Skeletal muscle satellite cell (primary cell): ENCODE measurements around the gene STK26.

Experiments used
- H3K27me3 ChIP-seq: 2 replicates; pipeline ENCODE4 v1.7.0; 2013; ENCODE audit warnings: low read length; ENCODE audit not compliant: control insufficient read depth, insufficient read depth
- H3K36me3 ChIP-seq: 2 replicates; pipeline ENCODE4 v1.7.0; 2013; ENCODE audit warnings: mild to moderate bottlenecking, control low read depth, low read length; ENCODE audit not compliant: insufficient read depth
- H3K4me1 ChIP-seq: 2 replicates; pipeline ENCODE4 v1.7.0; 2013; ENCODE audit warnings: low read length; ENCODE audit not compliant: control insufficient read depth, insufficient read depth
- H3K4me2 ChIP-seq: 2 replicates; pipeline ENCODE4 v1.7.0; 2013; ENCODE audit warnings: mild to moderate bottlenecking, low read length
- H3K4me3 ChIP-seq: 2 replicates; pipeline ENCODE4 v1.7.0; 2013; ENCODE audit warnings: low read length
- H3K9ac ChIP-seq: 2 replicates; pipeline ENCODE4 v1.7.0; 2013; ENCODE audit warnings: mild to moderate bottlenecking, low read depth, low read length, moderate library complexity
- H3K9me3 ChIP-seq: replicated peaks from 2 replicates; pipeline ENCODE4 v1.7.0; 2013; ENCODE audit warnings: mild to moderate bottlenecking, control low read depth, low read length

Gene STK26

GRCh38 chrX:132015875-132016274, 7.2 kb upstream of the STK26 start:
- Histone ChIP-seq H3K4me1 (no peaks in the 10 kb centered on the region), H3K9me3 (no peaks in the 10 kb centered on the region), H3K27me3 (peaks cover 38% of the 10 kb centered on the region), H3K4me2 (no peak overlapping the region), H3K4me3 (no peak overlapping the region), H3K36me3 (no peaks in the 10 kb centered on the region), H3K9ac (no peak overlapping the region)

GRCh38 chrX:132016628-132017430, 6.3 kb upstream of the STK26 start:
- H3K9ac ChIP-seq, result no peak overlapping the region
- H3K9me3 ChIP-seq, result no peaks in the 10 kb centered on the region
- peaks cover 38% of the 10 kb centered on the region for H3K27me3 ChIP-seq
- H3K36me3 ChIP-seq, result no peaks in the 10 kb centered on the region
- no peaks in the 10 kb centered on the region for H3K4me1 ChIP-seq
- H3K4me3 ChIP-seq, result no peak overlapping the region
- no peak overlapping the region for H3K4me2 ChIP-seq

GRCh38 chrX:132017431-132018185, 5.5 kb upstream of the STK26 start:
- H3K9ac ChIP-seq, result no peak overlapping the region
- H3K27me3 ChIP-seq, result peaks cover 39% of the 10 kb centered on the region
- H3K4me2 ChIP-seq, result no peak overlapping the region
- H3K4me1 ChIP-seq, result peaks cover 3% of the 10 kb centered on the region
- no peak overlapping the region for H3K4me3 ChIP-seq
- H3K36me3 ChIP-seq, result no peaks in the 10 kb centered on the region
- H3K9me3 ChIP-seq, result no peaks in the 10 kb centered on the region

GRCh38 chrX:132022198-132022966, 720 bp upstream of the STK26 start:
- H3K9ac ChIP-seq, result peak overlapping the region; percentile 75
- peaks cover 23% of the 10 kb centered on the region for H3K27me3 ChIP-seq
- H3K4me1 ChIP-seq, result peaks cover 4% of the 10 kb centered on the region
- peak overlapping the region; percentile 89 for H3K4me2 ChIP-seq
- no peaks in the 10 kb centered on the region for H3K9me3 ChIP-seq
- peak overlapping the region; percentile 83 for H3K4me3 ChIP-seq
- no peaks in the 10 kb centered on the region for H3K36me3 ChIP-seq

- Histone ChIP-seq H3K27me3 (peaks cover 29% of the 10 kb centered on the region), H3K4me3 (peak overlapping the region; percentile 83), H3K9me3 (no peaks in the 10 kb centered on the region), H3K4me1 (peaks cover 4% of the 10 kb centered on the region), H3K36me3 (no peaks in the 10 kb centered on the region), H3K9ac (peak overlapping the region; percentile 75), H3K4me2 (peak overlapping the region; percentile 89)
Observed at GRCh38 chrX:132023896-132024386, 839 bp downstream of the STK26 start.

- Histone ChIP-seq H3K4me2 (no peak overlapping the region), H3K9me3 (no peaks in the 10 kb centered on the region), H3K4me3 (no peak overlapping the region), H3K36me3 (no peaks in the 10 kb centered on the region), H3K4me1 (peaks cover 4% of the 10 kb centered on the region), H3K27me3 (peaks cover 33% of the 10 kb centered on the region), H3K9ac (no peak overlapping the region)
Observed at GRCh38 chrX:132025041-132025440, 1.9 kb downstream of the STK26 start.

- no peak overlapping the region for H3K9ac ChIP-seq
- no peak overlapping the region for H3K4me3 ChIP-seq
- H3K9me3 ChIP-seq, result no peaks in the 10 kb centered on the region
- no peak overlapping the region for H3K4me2 ChIP-seq
- no peaks in the 10 kb centered on the region for H3K36me3 ChIP-seq
- peaks cover 34% of the 10 kb centered on the region for H3K27me3 ChIP-seq
- H3K4me1 ChIP-seq, result no peaks in the 10 kb centered on the region
Observed at GRCh38 chrX:132030264-132030663, 7.2 kb downstream of the STK26 start.

GRCh38 chrX:132031867-132032266, 8.8 kb downstream of the STK26 start:
- Histone ChIP-seq H3K9me3 (no peaks in the 10 kb centered on the region), H3K27me3 (peaks cover 32% of the 10 kb centered on the region), H3K4me2 (no peak overlapping the region), H3K4me1 (no peaks in the 10 kb centered on the region), H3K9ac (no peak overlapping the region), H3K4me3 (no peak overlapping the region), H3K36me3 (no peaks in the 10 kb centered on the region)

- Histone ChIP-seq H3K36me3 (no peaks in the 10 kb centered on the region), H3K9ac (no peak overlapping the region), H3K4me2 (no peak overlapping the region), H3K9me3 (no peaks in the 10 kb centered on the region), H3K27me3 (peaks cover 27% of the 10 kb centered on the region), H3K4me1 (no peaks in the 10 kb centered on the region), H3K4me3 (no peak overlapping the region)
Observed at GRCh38 chrX:132033166-132033565, 10.1 kb downstream of the STK26 start.

GRCh38 chrX:132034648-132035047, 11.5 kb downstream of the STK26 start:
- no peaks in the 10 kb centered on the region for H3K36me3 ChIP-seq
- no peak overlapping the region for H3K9ac ChIP-seq
- no peak overlapping the region for H3K4me2 ChIP-seq
- H3K4me3 ChIP-seq, result no peak overlapping the region
- no peaks in the 10 kb centered on the region for H3K4me1 ChIP-seq
- H3K9me3 ChIP-seq, result no peaks in the 10 kb centered on the region
- H3K27me3 ChIP-seq, result peaks cover 14% of the 10 kb centered on the region

- H3K4me2 ChIP-seq, result no peak overlapping the region
- no peak overlapping the region for H3K4me3 ChIP-seq
- no peaks in the 10 kb centered on the region for H3K36me3 ChIP-seq
- H3K4me1 ChIP-seq, result no peaks in the 10 kb centered on the region
- peaks cover 7% of the 10 kb centered on the region for H3K27me3 ChIP-seq
- H3K9ac ChIP-seq, result no peak overlapping the region
- H3K9me3 ChIP-seq, result no peaks in the 10 kb centered on the region
Observed at GRCh38 chrX:132037479-132037993, 14.4 kb downstream of the STK26 start.
